Measurements from ENCODE around the gene KIF26B. TPM values are rescaled to one million over a fixed set of nuclear protein-coding genes. Genes with fewer than 3 reads are reported as not detected.
A peak's percentile ranks its signal among the peaks of the same experiment; 100 is the strongest.

The KIF26B gene
- total and polyA plus RNA-seq, 10 of the 15 experiments (the other 5 are each of a cell fraction or from before 2014, with no cell fraction given) = 0.35 to 11.6 (median 2.2) TPM

GRCh38 chr1:245156041-245156735, 1.4 kb downstream of the KIF26B start (continued):
- TF ChIP-seq ZNF592 (IDR thresholded peaks at IDR 0.05) (0 out of 2 replicates have a peak, but pooled peaks have one; percentile 20), SUZ12 (IDR thresholded peaks at IDR 0.05; ENCODE audit: unreplicated experiment) (peak; percentile 31), ETV6 (conservative IDR thresholded peaks at IDR 0.05 in 1 of 2, IDR thresholded peaks at IDR 0.05 in 1 of 2; ENCODE audit: borderline replicate concordance in 1 of 2, low read depth in 1 of 2) (no peak), NFIC (IDR thresholded peaks at IDR 0.05; ENCODE audit: low read depth, low read length) (no peak), RUNX3 (IDR thresholded peaks at IDR 0.05; ENCODE audit: low read length) (no peak), CTCF (IDR thresholded peaks at IDR 0.05 in 2 of 3, conservative IDR thresholded peaks at IDR 0.05 in 1 of 3; ENCODE audit: control insufficient read depth in 2 of 3, extremely low read depth in 1 of 3, insufficient read depth in 1 of 3, low read depth in 3 of 3, low read length in 3 of 3) (peak; percentile 57 to 81 (median 77)), FOXM1 (IDR thresholded peaks at IDR 0.05; ENCODE audit: low read depth, low read length) (no peak), DPF2 (IDR thresholded peaks at IDR 0.05) (0 out of 2 replicates have a peak, but pooled peaks have one; percentile 21), SPI1 (IDR thresholded peaks at IDR 0.05; ENCODE audit: borderline replicate concordance, insufficient read depth, low read depth, low read length) (no peak), CHD4 (IDR thresholded peaks at IDR 0.05) (no peak), IKZF2 (IDR thresholded peaks at IDR 0.05) (no peak), SMC3 (IDR thresholded peaks at IDR 0.05; ENCODE audit: borderline replicate concordance, low read length) (peak; percentile 71), RELB (IDR thresholded peaks at IDR 0.05; ENCODE audit: low read depth) (no peak), GABPA (IDR thresholded peaks at IDR 0.05; ENCODE audit: low read depth) (no peak), IRF3 (IDR thresholded peaks at IDR 0.05) (no peak), ZBTB11 (CRISPR knock-in tag; IDR thresholded peaks at IDR 0.05) (no peak), ZNF274 (IDR thresholded peaks at IDR 0.05; ENCODE audit: insufficient read depth, insufficient read length) (no peak)
